ENCODE data around the gene CYP19A1.

The CYP19A1 gene

GRCh38 chr15:51224428-51224827 lies 114.0 kb downstream of the CYP19A1 start:
- Histone ChIP-seq H3K27me3 (ENCODE audit: insufficient read depth, low read length) (no peaks in the 10 kb centered on the region), H2AFZ (ENCODE audit: low read depth, low read length) (no peak overlapping the region), H3K9me3 (ENCODE audit: low read length) (no peaks in the 10 kb centered on the region), H3K4me1 (ENCODE audit: insufficient read depth, low read length) (peaks cover 4% of the 10 kb centered on the region), H3K4me3 (ENCODE audit: low read length) (no peak overlapping the region), H3K36me3 (ENCODE audit: insufficient read depth, low read length) (no peaks in the 10 kb centered on the region)

GRCh38 chr15:51223771-51224229 lies 114.6 kb downstream of the CYP19A1 start:
- Histone ChIP-seq H3K9me3 (ENCODE audit: low read length) (no peaks in the 10 kb centered on the region), H3K36me3 (ENCODE audit: insufficient read depth, low read length) (no peaks in the 10 kb centered on the region), H3K4me3 (ENCODE audit: low read length) (no peak overlapping the region), H3K4me1 (ENCODE audit: insufficient read depth, low read length) (peaks cover 4% of the 10 kb centered on the region), H2AFZ (ENCODE audit: low read depth, low read length) (no peak overlapping the region), H3K27me3 (ENCODE audit: insufficient read depth, low read length) (no peaks in the 10 kb centered on the region)

GRCh38 chr15:51218299-51218938 lies 120.0 kb downstream of the CYP19A1 start:
- Histone ChIP-seq H3K27me3 (ENCODE audit: insufficient read depth, low read length) (no peaks in the 10 kb centered on the region), H2AFZ (ENCODE audit: low read depth, low read length) (no peak overlapping the region), H3K4me3 (ENCODE audit: low read length) (no peak overlapping the region), H3K4me1 (ENCODE audit: insufficient read depth, low read length) (no peaks in the 10 kb centered on the region), H3K36me3 (ENCODE audit: insufficient read depth, low read length) (no peaks in the 10 kb centered on the region), H3K9me3 (ENCODE audit: low read length) (no peaks in the 10 kb centered on the region)

GRCh38 chr15:51212909-51213308 lies 125.5 kb downstream of the CYP19A1 start:
- no peaks in the 10 kb centered on the region for H3K9me3 ChIP-seq (ENCODE audit: low read length)
- no peaks in the 10 kb centered on the region for H3K27me3 ChIP-seq (ENCODE audit: insufficient read depth, low read length)

GRCh38 chr15:51212239-51212638 lies 126.2 kb downstream of the CYP19A1 start:
- H3K4me1 ChIP-seq (ENCODE audit: insufficient read depth, low read length), result no peaks in the 10 kb centered on the region
- no peaks in the 10 kb centered on the region for H3K9me3 ChIP-seq (ENCODE audit: low read length)
- H2AFZ ChIP-seq (ENCODE audit: low read depth, low read length), result no peak overlapping the region
- H3K4me3 ChIP-seq (ENCODE audit: low read length), result no peak overlapping the region
- no peaks in the 10 kb centered on the region for H3K27me3 ChIP-seq (ENCODE audit: insufficient read depth, low read length)
- no peaks in the 10 kb centered on the region for H3K36me3 ChIP-seq (ENCODE audit: insufficient read depth, low read length)

More at GRCh38 chr15:51212909-51213308, 125.5 kb downstream of the CYP19A1 start:
- H3K36me3 ChIP-seq (ENCODE audit: insufficient read depth, low read length), result no peaks in the 10 kb centered on the region
- H3K4me3 ChIP-seq (ENCODE audit: low read length), result no peak overlapping the region
- no peak overlapping the region for H2AFZ ChIP-seq (ENCODE audit: low read depth, low read length)
- H3K4me1 ChIP-seq (ENCODE audit: insufficient read depth, low read length), result no peaks in the 10 kb centered on the region

GRCh38 chr15:51205050-51205975 lies 133.1 kb downstream of the CYP19A1 start:
- Histone ChIP-seq H3K36me3 (ENCODE audit: insufficient read depth, low read length) (no peaks in the 10 kb centered on the region), H3K4me3 (ENCODE audit: low read length) (no peak overlapping the region), H3K4me1 (ENCODE audit: insufficient read depth, low read length) (no peaks in the 10 kb centered on the region), H3K27me3 (ENCODE audit: insufficient read depth, low read length) (no peaks in the 10 kb centered on the region), H2AFZ (ENCODE audit: low read depth, low read length) (no peak overlapping the region), H3K9me3 (ENCODE audit: low read length) (no peaks in the 10 kb centered on the region)

GRCh38 chr15:51203797-51204196 lies 134.6 kb downstream of the CYP19A1 start:
- H2AFZ ChIP-seq (ENCODE audit: low read depth, low read length), result no peak overlapping the region
- no peaks in the 10 kb centered on the region for H3K4me1 ChIP-seq (ENCODE audit: insufficient read depth, low read length)
- H3K4me3 ChIP-seq (ENCODE audit: low read length), result no peak overlapping the region
- no peaks in the 10 kb centered on the region for H3K27me3 ChIP-seq (ENCODE audit: insufficient read depth, low read length)
- no peaks in the 10 kb centered on the region for H3K9me3 ChIP-seq (ENCODE audit: low read length)
- no peaks in the 10 kb centered on the region for H3K36me3 ChIP-seq (ENCODE audit: insufficient read depth, low read length)

- Histone ChIP-seq H3K36me3 (ENCODE audit: insufficient read depth, low read length) (no peaks in the 10 kb centered on the region), H3K27me3 (ENCODE audit: insufficient read depth, low read length) (no peaks in the 10 kb centered on the region), H2AFZ (ENCODE audit: low read depth, low read length) (no peak overlapping the region), H3K4me1 (ENCODE audit: insufficient read depth, low read length) (no peaks in the 10 kb centered on the region), H3K4me3 (ENCODE audit: low read length) (no peak overlapping the region), H3K9me3 (ENCODE audit: low read length) (no peaks in the 10 kb centered on the region)
These were observed 135.6 kb downstream of the CYP19A1 start for GRCh38 chr15:51202783-51203182.

- H3K4me3 ChIP-seq (ENCODE audit: low read length), result no peak overlapping the region
These were observed 136.8 kb downstream of the CYP19A1 start for GRCh38 chr15:51201581-51201980.

GRCh38 chr15:51200792-51201191 lies 137.6 kb downstream of the CYP19A1 start:
- H3K4me1 ChIP-seq (ENCODE audit: insufficient read depth, low read length), result no peaks in the 10 kb centered on the region
- H3K4me3 ChIP-seq (ENCODE audit: low read length), result no peak overlapping the region
- H2AFZ ChIP-seq (ENCODE audit: low read depth, low read length), result no peak overlapping the region

More at GRCh38 chr15:51201581-51201980, 136.8 kb downstream of the CYP19A1 start:
- H3K27me3 ChIP-seq (ENCODE audit: insufficient read depth, low read length), result no peaks in the 10 kb centered on the region
- no peak overlapping the region for H2AFZ ChIP-seq (ENCODE audit: low read depth, low read length)
- H3K4me1 ChIP-seq (ENCODE audit: insufficient read depth, low read length), result no peaks in the 10 kb centered on the region
- no peaks in the 10 kb centered on the region for H3K36me3 ChIP-seq (ENCODE audit: insufficient read depth, low read length)
- H3K9me3 ChIP-seq (ENCODE audit: low read length), result no peaks in the 10 kb centered on the region

GRCh38 chr15:51199541-51199940 lies 138.9 kb downstream of the CYP19A1 start:
- Histone ChIP-seq H3K27me3 (ENCODE audit: insufficient read depth, low read length) (no peaks in the 10 kb centered on the region), H3K4me1 (ENCODE audit: insufficient read depth, low read length) (no peaks in the 10 kb centered on the region), H3K9me3 (ENCODE audit: low read length) (no peaks in the 10 kb centered on the region), H2AFZ (ENCODE audit: low read depth, low read length) (no peak overlapping the region), H3K36me3 (ENCODE audit: insufficient read depth, low read length) (no peaks in the 10 kb centered on the region), H3K4me3 (ENCODE audit: low read length) (no peak overlapping the region)

More at GRCh38 chr15:51200792-51201191, 137.6 kb downstream of the CYP19A1 start:
- Histone ChIP-seq H3K27me3 (ENCODE audit: insufficient read depth, low read length) (no peaks in the 10 kb centered on the region), H3K36me3 (ENCODE audit: insufficient read depth, low read length) (no peaks in the 10 kb centered on the region), H3K9me3 (ENCODE audit: low read length) (no peaks in the 10 kb centered on the region)

- no peaks in the 10 kb centered on the region for H3K27me3 ChIP-seq (ENCODE audit: insufficient read depth, low read length)
- no peaks in the 10 kb centered on the region for H3K4me1 ChIP-seq (ENCODE audit: insufficient read depth, low read length)
- no peaks in the 10 kb centered on the region for H3K36me3 ChIP-seq (ENCODE audit: insufficient read depth, low read length)
- no peak overlapping the region for H2AFZ ChIP-seq (ENCODE audit: low read depth, low read length)
- no peak overlapping the region for H3K4me3 ChIP-seq (ENCODE audit: low read length)
- no peaks in the 10 kb centered on the region for H3K9me3 ChIP-seq (ENCODE audit: low read length)
These were observed 139.6 kb downstream of the CYP19A1 start for GRCh38 chr15:51198701-51199232.

- Histone ChIP-seq H3K4me1 (ENCODE audit: insufficient read depth, low read length) (no peaks in the 10 kb centered on the region), H3K36me3 (ENCODE audit: insufficient read depth, low read length) (no peaks in the 10 kb centered on the region), H3K4me3 (ENCODE audit: low read length) (no peak overlapping the region), H3K9me3 (ENCODE audit: low read length) (no peaks in the 10 kb centered on the region), H3K27me3 (ENCODE audit: insufficient read depth, low read length) (peaks cover 3% of the 10 kb centered on the region), H2AFZ (ENCODE audit: low read depth, low read length) (no peak overlapping the region)
These were observed 142.9 kb downstream of the CYP19A1 start for GRCh38 chr15:51195459-51195858.

Measured in neuron (in vitro differentiated cells).